ENCODE data around the gene ATG10.

DNA sequence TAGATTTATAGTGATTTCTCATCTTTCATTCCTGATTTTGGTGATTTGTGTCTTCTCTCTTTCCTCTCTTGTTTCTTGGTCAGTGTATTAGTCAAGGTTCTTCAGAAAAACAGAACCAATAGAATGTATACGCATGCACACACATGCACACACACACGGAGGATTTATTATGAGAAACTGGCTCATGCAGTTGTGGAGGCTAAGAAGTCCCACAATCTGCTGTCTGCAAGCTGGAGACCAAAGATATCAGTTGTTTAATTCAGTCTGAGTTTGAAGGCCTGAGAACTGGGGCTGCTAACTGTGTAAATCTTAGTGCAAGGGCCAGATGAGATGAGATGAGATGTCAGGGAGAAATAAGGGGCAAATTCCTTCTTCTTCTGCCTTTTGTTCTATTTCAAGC lies 312.1 kb downstream of the ATG10 start:
- no peak for TF ChIP-seq POLR2AphosphoS5 (IDR thresholded peaks at IDR 0.05; ENCODE audit: low read depth, low read length)
- TF ChIP-seq YY1 (IDR thresholded peaks at IDR 0.05; ENCODE audit: low read depth, low read length) = no peak
- no peak for TF ChIP-seq CHD2 (IDR thresholded peaks at IDR 0.05; ENCODE audit: low read length)
- TF ChIP-seq SIN3A (conservative IDR thresholded peaks at IDR 0.05 in 1 of 2, IDR thresholded peaks at IDR 0.05 in 1 of 2; ENCODE audit: low read depth in 1 of 2, low read length in 2 of 2) = no peak
- TF ChIP-seq CTCF (IDR thresholded peaks at IDR 0.05; ENCODE audit: control extremely low read depth in 1 of 3, insufficient read depth in 1 of 3, low read depth in 1 of 3, low read length in 3 of 3) = no peak
- no peak for TF ChIP-seq POLR2A (IDR thresholded peaks at IDR 0.05; ENCODE audit: control extremely low read depth in 1 of 2, low read depth in 2 of 2, low read length in 2 of 2)
- no peak for TF ChIP-seq CBX8 (IDR thresholded peaks at IDR 0.05; ENCODE audit: borderline replicate concordance, low read depth, low read length)
- no peak for TF ChIP-seq ZNF274 (IDR thresholded peaks at IDR 0.05; ENCODE audit: borderline replicate concordance, extremely low read depth, low read length)
- no peak for TF ChIP-seq RFX5 (IDR thresholded peaks at IDR 0.05; ENCODE audit: borderline replicate concordance, low read depth, low read length)
- TF ChIP-seq JUND (IDR thresholded peaks at IDR 0.05; ENCODE audit: low read length) = no peak
- no peak for TF ChIP-seq CTBP2 (IDR thresholded peaks at IDR 0.05; ENCODE audit: borderline replicate concordance, insufficient read depth, insufficient read length, low read length)
- TF ChIP-seq NRF1 (IDR thresholded peaks at IDR 0.05; ENCODE audit: low read depth, low read length) = no peak
- no peak for TF ChIP-seq CEBPB (IDR thresholded peaks at IDR 0.05; ENCODE audit: low read depth, low read length)

All from H1 (cell line).